NOMO-1 treated with DMSO at 0.1 percent for 48 hours (cell line): Measurements from ENCODE around the gene ITPKB.
"Not testable (repeated sequence)": the region's sequence is repeated elsewhere in the genome, so short reads cannot be mapped to it uniquely, and the experiment has no call there.

Source experiments
- DNase-seq: peaks from one replicate; lab custom pipeline; 2025; ENCODE audit not compliant: unreplicated experiment; lab: John Stamatoyannopoulos, UW

The ITPKB gene

DNA sequence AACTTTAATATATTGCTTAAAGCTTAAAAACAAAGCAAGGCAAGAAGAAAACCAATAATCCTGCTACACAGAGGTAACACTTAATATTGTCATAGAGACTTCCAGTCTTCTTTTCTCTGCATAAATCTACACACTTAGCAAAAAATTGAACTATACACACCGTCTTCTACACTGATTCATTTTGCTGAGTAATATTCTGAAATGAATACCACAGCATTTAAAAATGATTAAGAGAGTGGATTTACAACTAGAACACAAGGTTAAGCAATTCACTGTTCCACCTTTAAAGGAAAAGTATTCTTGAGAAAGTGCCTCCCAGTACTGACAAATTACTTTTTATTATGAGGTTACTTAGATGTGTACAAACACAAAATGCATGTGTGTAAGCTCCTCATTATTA is 22.2 kb upstream of the ITPKB start:
- DNase-seq, result no peak

DNA sequence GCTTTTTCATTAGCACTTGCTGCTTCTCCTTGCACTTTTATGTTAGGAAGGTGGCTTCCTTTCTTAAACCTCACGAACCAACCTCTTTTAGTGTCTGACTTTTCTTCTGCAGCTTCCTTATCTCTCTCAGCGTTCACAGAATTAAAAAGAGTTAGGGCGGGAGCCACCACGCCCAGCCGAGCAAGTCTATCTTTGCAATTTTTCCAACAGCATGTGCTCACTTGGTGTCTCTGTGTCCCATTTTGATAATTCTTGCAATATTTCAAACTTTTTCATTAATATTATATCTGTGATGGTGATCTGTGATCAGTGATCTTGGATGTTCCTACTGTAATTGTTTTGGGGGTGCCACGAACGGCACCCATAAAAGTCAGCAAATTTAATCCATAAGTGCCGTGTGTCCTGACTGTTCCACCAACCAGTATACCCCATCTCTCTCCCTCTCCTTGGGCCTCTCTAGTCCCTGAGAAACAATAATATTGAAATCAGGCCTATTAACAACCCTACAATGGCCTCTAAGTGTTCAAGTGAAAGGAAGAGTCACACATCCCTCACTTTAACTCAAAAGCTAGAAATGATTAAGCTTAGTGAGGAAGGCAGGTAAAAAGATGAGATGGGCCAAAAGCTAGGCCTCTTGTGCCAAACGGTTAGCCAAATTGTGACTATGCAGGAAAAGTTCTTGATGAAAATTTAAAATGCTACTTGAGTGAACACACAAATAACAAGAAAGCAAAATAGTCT is 15.9 kb upstream of the ITPKB start:
- no peak for DNase-seq

DNA sequence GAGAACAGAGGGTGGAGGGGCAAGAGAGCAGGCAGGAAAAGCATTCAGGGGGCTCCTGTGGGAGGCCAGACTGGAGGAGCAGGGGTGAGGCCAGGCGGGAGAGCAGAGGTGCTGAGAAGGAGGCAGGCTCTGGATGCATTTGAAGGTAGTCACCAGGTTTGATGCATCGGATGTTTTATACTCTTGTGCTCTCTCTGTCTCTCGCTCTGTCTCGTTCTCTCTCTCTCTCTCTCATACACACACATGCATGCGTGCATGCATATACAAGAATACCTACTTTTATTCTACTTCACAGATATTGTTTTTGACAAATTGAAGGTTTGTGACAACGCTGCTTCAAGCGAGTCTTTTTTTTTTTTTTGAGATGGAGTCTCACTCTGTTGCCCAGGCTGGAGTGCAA is 15.0 kb upstream of the ITPKB start:
- DNase-seq, result no peak

DNA sequence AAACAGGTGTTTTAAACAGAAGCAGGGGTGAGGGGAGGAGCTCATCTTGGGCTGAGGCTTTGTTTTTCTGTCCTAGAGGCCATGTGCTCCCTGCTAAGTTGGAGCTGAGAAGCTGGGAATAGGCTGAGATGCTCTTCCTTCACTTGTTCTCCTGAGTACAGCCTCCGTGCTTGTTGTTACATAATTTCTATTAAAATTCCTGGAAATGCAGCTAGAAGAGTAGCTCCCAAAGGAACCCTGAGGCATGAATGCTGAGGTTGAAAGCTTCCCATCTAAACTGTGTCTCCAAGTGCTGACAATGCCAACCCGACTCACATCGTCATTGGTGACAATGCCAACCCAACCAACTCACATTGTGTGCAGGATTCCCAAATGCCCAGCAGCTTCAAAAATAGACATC is 12.6 kb upstream of the ITPKB start:
- no peak for DNase-seq

DNA sequence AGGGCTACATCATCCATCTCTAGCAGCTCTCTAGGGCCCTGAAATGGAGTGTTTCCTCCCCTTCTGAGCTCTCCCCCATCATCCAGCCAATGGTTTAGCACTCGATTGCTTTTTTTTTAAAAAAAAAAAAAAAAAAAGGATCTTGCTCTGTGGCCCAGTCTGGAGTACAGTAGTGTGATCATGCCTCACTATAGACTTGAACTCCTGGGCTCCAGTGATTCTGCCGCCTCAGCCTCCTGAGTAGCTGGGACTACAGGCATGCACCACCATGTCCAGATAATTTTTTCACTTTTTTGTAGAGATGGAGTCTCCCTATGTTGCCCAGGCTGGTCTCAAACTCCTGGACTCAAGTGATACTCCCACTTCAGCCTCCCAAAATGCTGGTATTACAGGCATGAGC is 12.1 kb upstream of the ITPKB start:
- no peak for DNase-seq

DNA sequence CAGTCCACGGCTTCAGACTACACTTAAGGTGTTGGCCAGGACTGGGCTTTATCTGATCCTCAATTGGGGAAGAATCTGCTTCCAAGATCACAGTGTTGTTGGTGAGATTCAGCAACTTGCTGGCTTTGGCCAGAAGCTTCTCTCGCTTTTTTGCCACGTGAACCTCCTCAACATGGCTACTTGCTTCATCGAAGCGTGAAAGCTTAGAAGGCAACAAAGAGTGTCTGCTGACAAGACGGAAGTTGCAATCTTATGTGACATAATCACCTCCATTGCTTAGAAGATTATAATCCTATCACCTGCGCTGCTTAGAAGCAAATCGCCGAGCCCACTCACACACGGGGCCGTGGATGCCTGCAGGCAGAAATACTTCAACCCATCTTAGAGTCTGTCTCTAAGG is 10.4 kb upstream of the ITPKB start:
- no peak for DNase-seq

DNA sequence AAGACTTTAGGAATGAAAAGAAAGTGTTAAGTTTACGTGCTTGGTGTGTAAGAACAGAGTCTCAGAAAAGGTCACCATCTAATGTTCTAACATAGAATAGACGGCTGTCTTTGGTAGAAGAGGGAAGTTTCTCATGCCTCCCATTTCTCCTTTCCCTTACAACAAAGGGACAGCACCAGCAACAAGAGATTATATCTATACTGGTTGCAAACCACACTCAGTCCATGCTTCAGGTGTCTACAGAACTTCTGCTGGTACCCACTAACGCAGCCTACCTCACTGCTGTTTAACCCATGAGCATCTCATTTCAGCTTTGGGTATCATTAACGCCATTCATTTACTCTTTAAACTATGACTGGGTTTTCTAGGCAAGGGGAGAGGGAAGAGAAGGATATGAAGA is 9.2 kb upstream of the ITPKB start:
- no peak for DNase-seq

DNA sequence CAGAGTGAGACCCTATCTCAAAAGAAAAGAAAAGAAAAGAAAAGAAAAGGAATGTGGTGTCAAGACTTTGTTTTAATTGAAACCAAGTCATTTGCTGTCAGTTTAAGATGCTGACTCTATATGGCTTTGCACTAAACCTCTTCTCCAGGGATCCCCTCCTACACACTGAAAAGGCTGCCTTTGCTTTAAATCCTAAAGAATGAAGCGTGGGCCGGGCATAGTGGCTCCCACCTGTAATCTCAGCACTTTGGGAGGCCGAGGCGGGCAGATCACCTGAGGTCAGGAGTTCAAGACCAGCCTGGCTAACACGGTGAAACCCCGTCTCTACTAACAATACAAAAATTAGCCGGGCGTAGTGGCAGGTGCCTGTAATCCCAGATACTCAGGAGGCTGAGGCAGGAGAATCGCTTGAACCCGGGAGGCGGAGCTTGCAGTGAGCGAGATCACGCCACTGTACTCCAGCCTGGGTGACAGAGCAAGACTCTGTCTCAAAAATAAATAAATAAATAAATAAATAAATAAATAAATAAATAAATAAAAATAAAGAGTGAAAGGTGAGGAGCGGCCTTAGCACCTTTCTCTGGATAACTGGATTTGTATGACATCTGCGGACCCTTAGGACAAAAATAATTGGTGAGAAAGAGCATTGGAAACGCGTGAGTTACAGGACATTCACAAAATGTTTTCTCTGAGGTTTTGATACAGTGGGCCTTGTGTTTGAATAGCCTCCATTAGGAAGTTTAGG is 8.6 kb upstream of the ITPKB start:
- not testable (repeated sequence) for DNase-seq

DNA sequence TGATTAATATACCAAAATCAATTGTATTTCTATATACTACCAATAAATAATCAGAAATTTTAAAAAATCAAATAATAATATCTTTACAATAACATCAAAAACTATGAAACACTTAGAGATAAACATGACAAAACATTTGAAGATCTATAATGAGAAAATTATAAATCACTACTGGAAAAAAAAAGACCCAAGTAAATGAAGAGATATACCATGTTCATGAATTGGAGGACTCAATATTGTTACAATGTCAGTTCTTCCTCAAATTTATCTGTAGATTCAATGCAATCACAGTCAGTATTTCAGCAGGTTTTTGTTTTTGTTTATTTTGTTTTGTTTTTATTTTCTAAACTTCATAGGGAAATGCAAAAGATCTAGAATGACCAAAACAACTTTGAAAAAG is 4.2 kb upstream of the ITPKB start:
- DNase-seq, result no peak

DNA sequence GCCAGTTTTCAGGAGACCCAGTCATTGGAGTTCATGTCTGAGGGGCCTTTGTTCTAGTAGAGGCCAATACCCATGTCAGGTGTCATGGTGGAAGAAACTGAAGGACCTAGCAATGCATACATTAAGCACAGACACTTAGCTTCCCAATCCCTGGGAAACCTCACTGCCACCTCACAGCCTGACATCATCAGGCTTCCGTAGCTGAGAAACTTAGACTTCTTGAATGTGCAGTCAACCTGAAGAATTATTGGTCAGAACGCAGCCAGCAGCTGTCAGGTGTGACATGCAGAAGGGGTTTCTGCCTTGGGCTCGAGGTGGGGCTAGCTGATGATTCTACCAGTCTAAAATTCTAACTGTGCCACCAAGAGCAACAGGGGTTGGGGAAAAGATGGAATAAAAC is 1.9 kb upstream of the ITPKB start:
- DNase-seq, result no peak

DNA sequence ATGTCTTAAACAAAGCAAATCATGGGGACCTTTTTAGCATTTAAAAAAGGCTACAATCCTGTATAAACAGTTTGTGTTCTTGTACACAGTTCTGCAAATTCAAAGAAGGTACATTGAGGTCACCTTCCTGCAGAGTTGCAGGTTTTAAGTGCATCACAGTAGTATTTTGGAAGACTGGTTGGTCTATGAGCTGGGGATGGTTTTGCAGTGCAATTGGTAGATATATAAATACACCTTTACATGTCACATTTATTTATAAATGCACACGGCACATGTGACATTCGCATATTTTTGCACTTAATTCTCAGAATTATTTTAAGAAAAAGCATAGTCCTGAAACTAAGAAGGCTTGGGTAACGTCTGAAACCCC is 599 bp upstream of the ITPKB start:
- no peak for DNase-seq

DNA sequence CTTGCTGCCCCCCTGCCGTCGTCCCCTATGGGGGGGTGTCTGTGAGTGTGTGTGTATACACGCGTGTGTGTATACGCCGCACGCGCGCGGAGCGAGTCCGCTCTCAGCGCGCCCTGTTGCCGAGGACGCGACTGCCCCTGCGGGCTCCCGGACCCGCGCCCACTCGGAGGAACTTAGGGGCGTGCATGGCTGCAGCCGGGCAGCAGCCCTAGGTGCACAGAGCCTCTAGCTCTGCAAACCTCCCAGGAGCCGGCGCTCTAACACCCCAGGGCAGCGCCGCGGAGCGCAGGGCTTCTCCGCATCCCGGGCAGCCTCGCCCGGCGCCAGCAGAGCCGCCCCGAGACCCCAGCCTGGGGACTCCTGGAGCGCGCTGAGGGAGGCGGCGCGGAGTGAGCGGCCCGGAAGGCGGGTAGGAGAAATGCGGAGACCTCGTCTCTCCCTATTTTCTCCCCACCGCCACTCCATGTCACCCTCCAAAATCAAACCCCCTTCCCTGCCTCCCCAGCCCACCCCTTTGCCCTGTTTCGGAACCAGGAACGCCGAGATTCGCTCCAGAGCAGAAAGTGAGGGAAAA is 574 bp downstream of the ITPKB start:
- peak; percentile 32 for DNase-seq

DNA sequence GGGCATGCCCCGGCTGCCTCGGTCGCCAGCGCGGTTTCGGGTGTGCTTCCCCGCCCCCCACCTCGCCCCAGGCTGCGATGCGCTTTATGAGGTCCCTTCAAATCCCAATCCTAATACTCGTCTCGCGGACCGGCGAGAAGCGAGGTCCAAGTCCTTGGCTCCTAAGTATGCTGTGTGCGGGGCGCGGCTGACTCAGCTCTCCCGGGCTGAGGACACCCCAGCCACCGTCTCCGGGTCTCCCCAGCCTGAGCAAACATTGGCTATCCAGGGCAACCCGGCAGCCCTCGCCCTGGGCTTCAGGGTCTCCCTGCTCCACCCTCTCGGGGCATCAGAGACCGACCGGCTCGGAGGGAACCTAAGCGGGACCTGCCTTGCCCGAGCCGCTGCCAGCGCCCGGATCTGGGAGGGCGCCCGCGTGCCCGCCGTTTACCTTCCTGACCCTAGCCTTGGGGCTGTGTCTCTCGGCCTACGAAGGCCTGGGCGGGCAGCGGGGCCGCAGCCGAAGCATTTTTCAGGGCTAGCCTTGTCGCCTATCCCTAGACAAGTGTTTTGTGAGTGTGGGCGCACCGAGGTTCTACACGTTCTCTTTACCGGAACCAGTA is 1.2 kb downstream of the ITPKB start:
- peak; percentile 26 for DNase-seq

DNA sequence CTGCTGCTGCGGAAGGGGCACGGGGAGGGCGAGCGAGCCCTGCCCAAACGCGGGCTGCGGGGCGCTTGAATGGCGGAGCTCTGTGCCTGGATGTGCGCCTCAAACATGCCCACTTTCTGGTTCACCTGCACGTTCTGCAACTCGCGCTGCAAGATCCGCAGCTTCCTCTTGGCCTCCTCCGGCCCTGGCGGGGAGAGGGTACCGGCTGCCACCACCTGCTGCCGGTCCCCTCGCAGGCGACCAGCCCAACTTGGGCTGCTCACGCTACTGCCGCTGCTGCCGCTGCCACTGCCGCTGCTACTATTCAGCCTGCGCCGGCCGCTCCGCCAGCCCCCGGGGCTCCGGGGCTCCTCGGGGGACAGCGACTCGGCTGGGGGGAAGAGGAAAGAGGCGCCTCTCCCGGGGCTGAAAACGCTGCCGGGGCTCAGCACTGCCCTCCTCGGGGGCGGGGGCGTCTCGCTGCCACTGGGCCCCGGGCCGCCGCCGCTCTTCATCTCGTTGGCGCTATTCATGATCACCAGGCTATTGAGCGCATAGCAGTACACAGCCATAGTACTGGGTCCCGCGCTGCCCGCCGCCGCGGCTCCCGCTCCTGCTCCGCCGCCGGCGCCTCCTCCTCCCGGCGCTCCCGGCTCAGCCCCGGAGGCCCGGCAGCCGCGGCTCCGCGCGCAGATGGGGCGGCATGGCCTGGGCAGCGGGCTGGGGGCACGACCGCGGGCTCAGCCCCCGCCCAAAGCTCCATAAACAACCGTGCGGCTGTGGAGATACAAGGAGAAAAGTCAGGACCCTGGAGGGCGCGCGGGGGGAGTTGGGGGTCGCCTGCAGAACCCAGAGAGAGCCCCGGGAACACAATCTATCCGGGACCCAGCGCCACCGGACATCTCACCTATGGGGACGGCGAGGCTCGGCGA is 1.9 kb downstream of the ITPKB start:
- no peak for DNase-seq

DNA sequence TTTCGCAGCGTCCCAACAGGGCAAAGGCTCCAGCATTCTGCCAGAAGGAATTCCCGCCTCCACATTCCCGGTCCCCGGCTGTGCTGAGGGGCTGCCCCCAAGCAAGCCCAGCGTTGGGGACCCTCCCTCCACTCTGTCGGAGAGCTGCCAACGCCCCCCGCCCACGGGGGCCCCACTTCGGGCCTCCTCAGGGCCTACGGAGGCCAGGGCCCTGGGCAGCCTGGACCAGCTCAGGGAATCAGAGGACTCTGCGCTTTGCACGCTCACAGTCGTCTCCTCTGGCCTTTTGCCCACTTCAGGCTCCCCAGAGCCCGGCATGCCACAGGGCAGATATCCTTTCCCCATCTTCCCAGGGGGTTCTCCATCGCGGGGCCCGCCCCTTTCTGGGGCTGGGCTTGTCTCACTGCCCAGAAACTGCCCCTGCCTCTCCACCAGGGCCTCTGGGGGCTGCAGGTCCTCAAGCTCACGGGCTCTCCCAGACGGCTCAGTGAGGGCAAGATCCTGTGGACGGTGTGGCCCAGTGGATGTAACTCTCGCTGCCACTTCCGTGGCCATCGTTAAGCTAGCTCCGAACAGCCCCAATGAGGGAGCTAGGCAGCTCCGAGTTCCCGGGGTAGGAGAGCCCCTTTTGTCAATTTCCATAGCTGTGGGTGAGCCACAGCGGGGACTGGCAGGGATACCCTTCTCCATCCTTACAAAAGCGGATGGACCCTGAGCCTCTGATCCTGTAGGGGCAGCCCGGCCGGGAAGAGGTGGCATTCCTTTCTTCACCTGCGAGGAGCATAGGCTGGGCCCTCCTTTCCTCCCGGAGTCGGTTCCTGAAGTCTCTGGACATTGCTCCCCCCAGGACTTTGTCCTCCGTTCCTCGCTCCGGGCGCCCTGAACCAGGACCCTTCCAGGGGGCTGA is 2.8 kb downstream of the ITPKB start:
- no peak for DNase-seq

DNA sequence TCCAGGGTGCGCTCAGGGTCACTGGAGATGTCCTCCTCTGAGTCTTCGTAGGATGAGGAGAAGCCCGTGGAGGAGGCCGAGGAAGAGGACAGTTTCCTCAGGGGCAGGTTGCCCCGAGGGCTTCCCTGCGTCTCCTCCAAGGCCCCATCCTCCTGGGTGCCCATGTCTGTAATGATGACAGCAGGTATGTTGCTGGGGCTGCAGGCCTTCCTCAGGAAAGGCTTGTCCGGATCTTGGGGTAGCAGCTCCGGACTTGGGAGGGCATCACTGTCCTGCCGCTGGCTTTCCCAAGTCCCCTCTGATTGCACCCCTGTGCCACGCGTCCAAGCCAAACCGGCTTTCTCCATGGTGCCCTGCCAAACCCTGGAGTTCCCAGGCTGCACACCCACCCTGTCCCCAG is 3.5 kb downstream of the ITPKB start:
- no peak for DNase-seq

DNA sequence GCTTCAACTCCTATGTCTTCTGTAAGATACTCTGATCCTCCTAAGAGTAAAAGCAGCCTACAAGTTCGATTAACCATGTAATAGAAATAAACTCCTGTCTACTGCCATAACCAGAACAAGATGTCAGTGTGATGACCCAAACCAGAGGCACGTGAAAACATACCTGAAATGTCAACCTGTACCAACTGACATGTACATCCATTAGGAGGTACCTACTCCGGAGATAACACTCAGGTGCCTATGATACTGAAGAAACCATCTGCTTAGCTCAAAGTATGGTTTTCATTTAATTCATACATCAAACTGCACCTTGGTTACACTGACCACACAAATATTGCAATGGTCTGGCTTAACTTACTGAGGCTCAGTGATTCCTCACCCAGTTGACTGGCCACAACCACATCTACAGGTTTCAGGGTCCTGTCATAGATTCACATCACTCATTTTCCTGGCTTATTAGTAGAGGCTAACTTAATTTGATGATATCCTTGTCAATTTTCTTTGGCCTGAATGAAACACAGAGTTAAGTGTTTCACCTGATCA is 4.4 kb downstream of the ITPKB start:
- no peak for DNase-seq

DNA sequence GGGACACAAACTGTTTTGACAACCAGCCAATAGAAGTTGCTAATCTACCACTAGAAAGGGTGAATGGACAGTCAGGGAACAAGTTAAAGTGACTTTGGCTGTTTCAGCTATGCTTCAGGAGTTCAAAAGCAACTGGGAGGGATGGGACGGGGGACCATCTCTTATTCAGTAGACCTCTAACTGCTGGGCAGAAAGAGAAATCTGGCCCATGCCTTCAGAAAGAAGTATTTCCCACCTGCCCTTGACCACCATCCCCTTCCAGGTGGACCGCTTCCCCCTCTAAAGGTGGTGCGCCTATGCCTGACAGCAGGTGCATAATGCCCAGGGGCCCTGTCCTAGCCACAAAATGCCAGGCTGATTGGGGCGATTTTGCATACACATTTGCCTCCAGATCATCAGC is 5.2 kb downstream of the ITPKB start:
- DNase-seq, result no peak

DNA sequence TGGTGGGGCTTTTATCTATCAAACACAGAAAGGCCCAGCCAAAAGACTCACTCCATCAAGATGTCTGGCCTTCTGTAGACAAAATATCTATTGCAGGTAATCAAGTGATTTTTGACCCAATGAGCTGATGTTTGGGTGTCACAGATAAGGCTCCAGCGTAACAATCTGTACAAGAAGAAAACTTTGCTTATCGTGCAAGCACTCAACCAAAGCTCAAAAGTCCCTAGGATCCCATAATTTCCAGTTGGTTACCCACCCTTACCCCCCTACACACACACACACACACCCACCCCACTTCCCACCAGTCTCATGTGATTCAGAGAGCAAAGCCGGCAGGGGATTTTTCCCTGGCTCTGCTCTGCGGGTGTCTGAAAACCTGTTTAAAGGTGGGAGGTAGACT is 5.8 kb downstream of the ITPKB start:
- DNase-seq, result no peak

DNA sequence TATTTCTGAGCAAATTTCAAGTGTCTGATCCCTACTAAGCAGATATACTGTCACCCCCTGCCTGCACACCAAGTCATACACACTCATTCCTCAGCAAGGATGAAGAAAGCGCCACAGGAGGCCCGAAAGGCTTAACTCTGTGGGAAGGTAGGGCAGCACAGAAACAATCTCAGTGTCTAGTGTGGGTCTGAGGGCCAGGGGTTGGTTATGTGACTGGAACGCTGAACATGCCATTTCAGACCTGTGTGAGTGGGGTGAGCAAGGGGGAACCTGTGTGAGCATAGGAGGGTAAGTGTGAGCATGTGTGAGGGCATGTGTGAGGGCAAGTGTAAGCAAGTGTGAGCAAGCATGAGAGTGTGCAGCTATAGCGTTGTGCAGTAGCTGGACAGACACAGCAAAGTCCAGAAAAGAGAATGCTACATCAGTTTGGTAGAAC is 6.2 kb downstream of the ITPKB start:
- DNase-seq, result no peak
